GM13976 (cell line): ENCODE results near the gene TRIM62.
"Not testable (repeated sequence)": the region's sequence is repeated elsewhere in the genome, so short reads cannot be mapped to it uniquely, and the experiment has no call there.

Source experiments
- DNase-seq: peaks from one replicate; pipeline ENCODE4 v3.0.0; 2012; ENCODE audit warnings: low spot score
- in situ Hi-C: fragments of 300-500 bp; cut with MboI; formaldehyde crosslinking; loops from one replicate; pipeline ENCODE4 v1.12.0; 2022; ENCODE audit warnings: low sequenced_read_pairs, mixed read lengths, inconsistent platforms; ENCODE audit not compliant: unreplicated experiment
- TF ChIP-seq, protein P1 (sequence below): IDR thresholded peaks from 2 replicates; pipeline ENCODE4 v1.5.1; 2012; ENCODE audit warnings: borderline replicate concordance, mild to moderate bottlenecking; ENCODE audit not compliant: insufficient read depth; ENCODE audit errors: extremely low read depth, missing control alignments, control extremely low read depth

Gene TRIM62

DNA sequence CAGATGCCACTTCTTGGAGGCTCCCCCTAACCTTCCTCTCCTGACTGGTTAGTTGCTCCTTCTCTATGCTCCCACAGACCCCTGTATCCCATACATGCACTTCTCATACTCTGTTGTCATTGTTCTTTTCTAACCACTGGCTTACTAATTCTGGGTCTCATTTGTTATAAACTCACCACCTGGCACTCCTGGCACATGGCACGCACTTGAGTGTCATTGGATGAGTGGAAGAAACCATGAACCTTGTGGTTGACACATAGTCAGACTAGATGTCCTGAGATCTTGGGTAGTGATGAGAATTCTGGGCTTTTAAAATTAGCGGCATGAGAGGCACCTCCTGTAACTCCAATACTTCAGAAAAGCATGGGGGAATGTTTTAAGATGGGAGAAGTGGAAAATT lies 49.3 kb downstream of the TRIM62 start:
- in situ Hi-C loops = no loop called here
- no peak for DNase-seq
- TF ChIP-seq, protein P1, sequence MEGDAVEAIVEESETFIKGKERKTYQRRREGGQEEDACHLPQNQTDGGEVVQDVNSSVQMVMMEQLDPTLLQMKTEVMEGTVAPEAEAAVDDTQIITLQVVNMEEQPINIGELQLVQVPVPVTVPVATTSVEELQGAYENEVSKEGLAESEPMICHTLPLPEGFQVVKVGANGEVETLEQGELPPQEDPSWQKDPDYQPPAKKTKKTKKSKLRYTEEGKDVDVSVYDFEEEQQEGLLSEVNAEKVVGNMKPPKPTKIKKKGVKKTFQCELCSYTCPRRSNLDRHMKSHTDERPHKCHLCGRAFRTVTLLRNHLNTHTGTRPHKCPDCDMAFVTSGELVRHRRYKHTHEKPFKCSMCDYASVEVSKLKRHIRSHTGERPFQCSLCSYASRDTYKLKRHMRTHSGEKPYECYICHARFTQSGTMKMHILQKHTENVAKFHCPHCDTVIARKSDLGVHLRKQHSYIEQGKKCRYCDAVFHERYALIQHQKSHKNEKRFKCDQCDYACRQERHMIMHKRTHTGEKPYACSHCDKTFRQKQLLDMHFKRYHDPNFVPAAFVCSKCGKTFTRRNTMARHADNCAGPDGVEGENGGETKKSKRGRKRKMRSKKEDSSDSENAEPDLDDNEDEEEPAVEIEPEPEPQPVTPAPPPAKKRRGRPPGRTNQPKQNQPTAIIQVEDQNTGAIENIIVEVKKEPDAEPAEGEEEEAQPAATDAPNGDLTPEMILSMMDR = no peak

DNA sequence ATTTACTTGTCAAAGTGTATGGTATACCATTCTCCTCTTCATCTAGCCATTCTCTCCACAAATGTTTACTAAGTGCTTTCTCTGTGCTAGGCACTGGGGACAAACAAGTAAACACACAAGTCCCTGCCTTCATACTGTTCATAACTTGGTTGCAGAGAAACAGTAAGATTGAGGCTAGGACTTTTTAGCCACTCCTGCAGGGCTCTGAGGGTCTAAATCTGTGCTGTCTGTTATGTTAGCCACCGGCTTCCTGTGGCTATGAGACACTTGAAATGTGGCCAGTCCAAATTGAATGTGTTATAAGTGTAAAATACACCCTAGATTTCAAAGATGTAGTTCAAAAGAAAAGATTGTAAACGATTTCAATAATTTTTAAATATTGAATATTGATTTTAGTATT lies 50.7 kb downstream of the TRIM62 start:
- TF ChIP-seq, protein P1 = no peak
- DNase-seq = no peak
- in situ Hi-C loops = no loop called here

DNA sequence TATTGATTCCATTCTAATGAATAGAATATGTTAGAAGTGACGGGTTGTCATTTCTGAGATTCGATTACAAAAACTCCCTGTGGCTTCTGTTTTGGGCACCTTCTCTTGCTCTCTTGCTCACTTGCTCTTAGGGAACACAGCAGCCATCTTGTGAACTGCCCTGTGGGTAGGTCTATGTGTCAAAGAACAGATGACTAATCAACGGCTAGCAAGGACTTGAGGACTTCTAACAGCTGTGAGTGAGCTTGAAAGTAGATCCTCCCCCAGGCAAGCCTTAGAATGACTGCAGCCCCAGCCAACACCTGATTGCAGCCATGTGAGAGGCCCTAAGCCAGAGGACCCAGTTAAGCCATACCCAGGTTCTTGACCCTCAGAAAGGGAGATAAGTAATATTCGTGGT lies 51.5 kb downstream of the TRIM62 start:
- TF ChIP-seq, protein P1 = no peak
- in situ Hi-C loops = no loop called here
- DNase-seq = peak; percentile 57

DNA sequence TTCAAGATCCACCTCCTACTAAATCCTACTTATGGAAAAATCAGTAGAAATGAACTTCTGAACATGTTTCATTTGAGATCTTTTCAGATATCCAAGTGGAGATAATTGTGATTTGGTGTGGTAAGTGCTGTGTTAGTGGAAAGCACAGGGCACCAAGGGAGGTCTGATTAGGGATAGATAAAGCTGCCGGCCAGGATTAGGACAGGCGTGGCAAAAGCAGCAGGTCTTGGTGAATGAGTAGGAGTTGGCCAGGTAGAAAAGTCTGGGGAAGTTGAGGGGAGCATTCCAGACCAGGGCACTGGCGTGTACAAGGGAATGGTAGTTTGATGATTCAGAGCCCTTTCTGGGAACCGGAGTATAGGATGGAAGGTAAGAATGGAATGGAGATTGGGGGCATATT lies 53.1 kb downstream of the TRIM62 start:
- in situ Hi-C loops = no loop called here
- DNase-seq = no peak
- TF ChIP-seq, protein P1 = no peak

DNA sequence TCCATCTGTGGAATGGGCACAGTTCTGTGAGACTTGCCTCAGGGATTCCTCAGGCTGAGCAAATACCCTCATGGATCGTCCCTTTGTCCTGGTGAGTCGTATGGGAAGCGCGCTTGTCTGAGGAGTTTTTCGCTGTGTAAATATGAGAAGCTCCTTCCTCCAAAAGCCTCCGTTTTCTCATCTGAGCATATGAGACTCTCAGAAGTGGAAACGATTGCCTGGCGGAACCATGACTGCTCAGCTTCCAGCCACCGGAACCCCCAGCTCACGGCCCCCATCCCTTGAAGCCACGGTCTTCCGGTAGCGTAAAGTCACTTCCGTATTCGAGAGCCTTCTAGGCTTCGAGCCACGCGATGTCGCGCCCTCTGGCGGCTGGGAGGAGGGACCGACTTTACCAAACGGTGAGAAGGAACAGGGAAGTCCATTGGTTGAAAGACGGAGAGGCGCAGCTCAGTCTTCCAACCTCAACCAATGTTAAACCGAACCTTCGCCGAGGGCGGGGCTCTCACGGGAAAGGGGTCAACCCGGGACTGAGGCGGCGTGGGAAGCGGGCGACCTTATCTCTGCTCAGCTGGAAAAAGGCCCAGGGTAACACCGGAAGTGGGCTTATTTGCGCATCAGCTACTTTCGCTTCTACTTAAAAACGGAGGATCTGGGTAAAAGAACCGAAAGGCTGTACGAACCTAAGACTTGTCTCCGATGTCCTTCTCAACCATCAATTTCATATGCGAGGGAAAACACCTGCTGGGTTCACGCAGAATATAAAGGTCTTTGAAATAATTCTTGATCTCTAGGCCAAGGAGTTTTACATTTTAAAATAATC lies 54.6 kb downstream of the TRIM62 start:
- in situ Hi-C loops = no loop called here

DNA sequence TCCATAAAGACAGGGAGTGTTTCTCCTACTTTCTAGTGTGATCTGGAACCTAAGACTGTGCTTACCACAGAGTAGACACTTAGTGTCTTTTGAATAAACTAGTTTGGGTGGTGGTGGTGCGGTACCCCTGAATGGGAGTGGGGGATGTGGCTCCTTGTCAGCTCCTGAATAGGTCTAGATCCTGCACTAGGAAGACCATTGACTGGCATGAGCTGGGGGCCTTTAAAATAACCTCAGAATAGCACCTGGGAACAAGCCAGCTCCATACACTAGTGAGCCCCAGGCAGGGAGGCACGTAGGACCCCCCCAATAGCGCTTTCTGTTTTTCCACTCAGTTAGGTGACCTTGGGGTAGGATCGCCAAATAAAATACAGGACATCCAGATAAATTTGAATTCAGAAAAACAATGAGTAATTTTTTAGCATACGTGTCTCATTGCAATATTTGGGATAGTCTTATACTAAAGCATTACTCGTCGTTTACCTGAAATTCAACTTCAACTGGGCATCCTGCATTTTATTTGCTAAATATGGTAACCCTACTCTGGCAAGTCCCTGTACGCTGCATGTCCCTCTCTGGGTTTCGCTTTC lies 55.3 kb downstream of the TRIM62 start:
- TF ChIP-seq, protein P1 = no peak
- no peak for DNase-seq
- in situ Hi-C loops = no loop called here

More for the DNA sequence above, 54.6 kb downstream of the TRIM62 start:
- peak; percentile 93 for DNase-seq
- TF ChIP-seq, protein P1 = peak; percentile 94

DNA sequence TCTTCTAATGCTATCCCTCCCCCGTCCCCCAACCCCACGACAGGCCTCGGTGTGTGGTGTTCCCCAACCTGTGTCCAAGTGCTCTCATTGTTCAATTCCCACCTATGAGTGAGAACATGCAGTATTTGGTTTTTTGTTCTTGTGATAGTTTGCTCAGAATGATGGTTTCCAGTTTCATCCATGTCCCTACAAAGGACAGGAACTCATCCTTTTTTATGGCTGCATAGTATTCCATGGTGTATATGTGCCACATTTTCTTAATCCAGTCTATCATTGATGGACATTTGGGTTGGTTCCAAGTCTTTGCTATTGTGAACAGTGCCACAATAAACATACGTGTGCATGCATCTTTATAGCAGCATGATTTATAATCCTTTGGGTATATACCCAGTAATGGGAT lies 57.2 kb downstream of the TRIM62 start:
- in situ Hi-C loops = not testable (repeated sequence)

More for the DNA sequence above, 57.2 kb downstream of the TRIM62 start:
- not testable (repeated sequence) for DNase-seq
